Measurements from ENCODE around the gene LYZL4.

LYZL4 gene

DNA sequence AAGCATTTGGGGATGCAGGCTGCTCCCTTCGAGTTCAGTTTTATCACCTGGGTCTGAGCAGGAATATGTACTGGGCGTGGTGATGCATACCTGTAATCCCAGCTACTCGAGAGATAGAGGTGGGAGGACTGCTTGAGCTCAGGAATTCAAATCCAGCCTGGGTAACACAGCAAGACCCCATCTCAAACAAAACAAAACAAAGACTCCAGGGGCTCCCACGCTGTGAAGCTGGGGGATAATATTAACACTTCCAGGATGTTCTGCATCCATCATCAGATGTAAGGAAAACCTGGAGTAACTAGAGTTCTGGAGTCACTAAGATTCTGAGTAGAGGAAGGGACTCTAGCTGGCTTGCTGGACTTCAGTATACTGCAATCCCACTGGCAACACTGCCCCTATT lies 40.6 kb downstream of the LYZL4 start:
- DNase-seq, result no peak

DNA sequence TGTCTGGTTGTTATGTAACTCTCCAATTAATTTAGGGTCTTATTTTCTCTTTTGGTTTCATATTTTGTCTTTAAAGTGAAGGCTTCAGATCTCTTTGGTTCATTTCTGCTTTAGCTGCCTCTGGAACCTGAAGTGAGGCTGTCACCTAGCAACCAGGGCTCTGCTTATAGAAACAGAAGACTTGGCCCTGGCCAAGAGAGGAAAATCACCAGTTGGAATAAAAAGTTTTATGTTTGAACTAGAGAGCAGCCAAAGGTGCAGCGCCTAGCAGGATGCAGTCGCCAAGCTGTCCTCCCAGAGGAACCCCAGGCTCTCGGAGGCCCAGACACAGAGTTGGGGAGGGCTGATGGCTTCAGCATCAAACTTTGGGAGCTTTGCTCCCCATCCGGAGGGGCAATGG lies 41.1 kb downstream of the LYZL4 start:
- DNase-seq, result no peak

DNA sequence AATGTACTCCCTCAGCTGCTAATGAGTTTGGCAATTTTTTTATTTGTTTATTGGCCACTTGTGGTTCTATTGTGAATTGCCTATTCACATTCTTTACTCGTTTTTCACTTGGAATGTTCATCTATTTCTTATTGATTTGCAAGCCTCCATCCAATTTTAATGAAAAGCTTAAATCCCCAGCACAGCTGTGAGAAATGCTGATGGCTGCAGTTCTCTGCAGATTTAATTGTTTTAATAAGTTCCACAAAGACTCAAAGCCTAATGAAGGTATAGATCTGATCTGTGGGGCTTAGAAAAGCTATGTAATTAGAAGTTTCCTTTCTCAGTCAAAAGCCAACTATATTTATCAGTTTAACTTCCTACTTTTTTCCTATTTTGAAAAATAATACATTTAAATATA lies 41.5 kb downstream of the LYZL4 start:
- DNase-seq, result no peak

DNA sequence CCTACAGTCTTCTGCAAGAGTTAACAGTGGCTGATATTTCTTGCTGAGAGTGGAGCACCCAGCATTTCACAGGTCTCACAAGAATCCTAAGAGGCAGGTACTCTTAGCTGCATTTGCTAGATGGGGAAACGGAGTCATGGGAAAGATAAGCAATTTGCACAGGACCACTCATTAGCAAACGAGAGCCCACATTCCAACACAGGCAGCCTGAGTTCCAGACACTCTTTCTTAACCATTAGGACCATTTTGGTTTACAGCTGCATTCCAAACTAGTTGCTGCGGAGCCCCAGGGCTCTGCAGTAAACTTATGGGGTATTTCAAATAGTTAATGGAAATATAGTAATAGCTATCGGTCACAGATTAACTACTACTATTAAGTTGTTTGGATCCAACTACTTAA lies 42.5 kb downstream of the LYZL4 start:
- no peak for DNase-seq

- no peak for DNase-seq
These were observed 43.9 kb downstream of the LYZL4 start for GRCh38 chr3:42366550-42366949.

DNA sequence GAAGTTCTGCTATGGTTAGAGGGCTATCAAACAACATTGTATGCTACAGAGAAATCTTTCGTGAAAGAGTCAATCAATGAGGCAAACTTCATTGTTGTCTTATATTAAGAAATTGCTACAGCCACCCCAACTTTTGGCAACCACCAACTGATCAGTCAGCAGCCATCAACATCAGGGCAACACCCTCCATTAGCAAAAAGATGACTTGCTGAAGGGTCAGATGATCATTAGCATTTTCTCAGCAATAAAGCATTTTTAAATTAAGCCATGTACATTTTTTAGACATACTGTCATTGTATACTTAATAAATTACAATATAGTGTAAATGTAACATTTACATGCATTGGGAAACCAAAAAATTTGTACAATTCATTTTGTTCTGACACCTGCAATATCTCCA lies 53.1 kb downstream of the LYZL4 start:
- DNase-seq, result no peak

DNA sequence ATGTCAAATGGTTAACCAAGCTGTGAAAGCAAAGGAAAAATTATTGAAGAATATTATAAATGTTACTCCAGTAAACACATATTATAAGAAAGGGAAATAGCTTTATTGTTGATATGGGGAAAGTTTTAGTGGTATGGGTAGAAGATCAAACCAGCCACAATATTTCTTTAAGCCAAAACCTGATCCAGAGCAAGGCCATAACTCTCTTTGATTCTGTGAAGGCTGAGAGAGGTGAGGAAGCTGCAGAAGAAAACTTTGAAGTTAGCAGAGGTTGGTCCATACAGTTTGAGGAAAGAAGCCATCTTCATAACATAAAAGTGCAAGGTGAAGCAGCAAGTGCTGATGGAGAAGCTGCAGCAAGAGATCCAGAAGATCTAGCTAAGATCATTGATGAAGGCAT lies 54.8 kb downstream of the LYZL4 start:
- no peak for DNase-seq

DNA sequence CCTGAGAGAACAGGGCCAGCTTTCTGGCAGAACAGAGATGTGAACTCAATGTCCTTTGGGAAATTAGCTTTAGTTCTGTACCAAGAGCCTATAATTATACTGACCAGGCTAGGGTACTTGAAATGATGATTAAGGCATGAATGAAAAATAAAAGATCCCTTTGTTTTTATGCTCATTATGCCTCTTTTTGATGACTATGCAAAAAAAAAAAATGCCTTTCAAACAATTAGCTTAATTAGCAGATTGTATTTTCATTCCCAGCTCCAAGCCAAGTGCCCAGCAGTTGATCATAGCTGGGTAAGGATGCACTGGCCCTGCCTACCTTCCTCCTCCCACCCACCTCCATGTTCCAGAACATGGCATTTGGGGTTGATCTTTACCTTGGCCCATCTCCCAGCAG lies 56.8 kb downstream of the LYZL4 start:
- no peak for DNase-seq

- DNase-seq, result no peak
These were observed 59.2 kb downstream of the LYZL4 start for GRCh38 chr3:42351207-42351606.

DNA sequence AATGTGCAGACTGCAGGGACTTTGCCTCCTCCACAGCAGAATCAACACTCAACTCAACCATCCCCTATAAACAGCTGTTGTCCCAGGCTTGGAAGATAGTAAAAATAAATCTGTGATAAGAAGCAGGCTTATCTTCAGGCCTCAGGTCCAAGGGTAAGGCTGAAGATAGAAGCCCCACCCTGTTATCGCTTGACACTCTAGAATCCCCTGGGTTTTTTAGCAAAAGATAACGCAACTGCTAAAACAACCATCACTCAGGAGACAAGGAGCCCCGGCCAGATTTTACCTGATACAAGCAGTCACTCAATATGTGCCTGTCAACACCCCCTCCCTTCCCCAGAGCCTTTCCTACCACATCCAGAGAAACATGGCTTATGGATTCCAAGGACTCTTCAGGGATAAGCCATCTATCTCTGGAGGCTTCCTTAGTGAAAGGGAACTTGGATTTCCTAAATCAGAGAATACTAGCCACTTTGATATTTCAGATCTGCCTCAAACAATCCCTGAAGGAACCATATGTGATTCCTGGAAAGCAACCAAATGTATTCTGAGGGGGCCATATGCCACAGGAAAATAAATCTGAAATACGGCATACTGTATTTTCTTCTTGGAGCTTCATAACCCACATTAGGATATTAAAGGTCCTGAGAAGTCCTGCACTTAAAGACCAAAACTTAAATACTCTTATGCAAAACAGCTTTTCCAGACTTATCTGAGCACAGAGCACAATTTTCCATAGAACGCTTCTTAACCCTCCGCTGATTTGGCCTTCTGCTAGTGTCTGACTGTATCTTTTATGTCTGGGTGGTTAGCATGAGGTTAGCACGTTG lies 60.4 kb downstream of the LYZL4 start:
- no peak for DNase-seq

GRCh38 chr3:42347928-42348327 lies 62.5 kb downstream of the LYZL4 start:
- DNase-seq, result no peak
